Right renal cortex interstitium (tissue), 3 donors: Measurements from ENCODE around the gene BEND4. TPM values are rescaled to one million over a fixed set of nuclear protein-coding genes. Genes with fewer than 3 reads are reported as not detected.
"Not testable (repeated sequence)": the region's sequence is repeated elsewhere in the genome, so short reads cannot be mapped to it uniquely, and the experiment has no call there.

Experiments
- DNase-seq, 3 donors: peaks; one replicate each; pipeline ENCODE4 v3.0.0-alpha.2; 2013; ENCODE audit warnings: low read depth in 3 of 3, low spot score in 2 of 3
- polyA plus RNA-seq, 3 donors: library from polyadenylated mRNA; unstranded; fragments of 120-200 nt; gene quantifications; one replicate each; pipeline ENCODE4 v1.2.1, GENCODE V29; 2013; ENCODE audit not compliant: insufficient read length in 3 of 3

BEND4 gene
- polyA plus RNA-seq: 1 to 10 TPM in 2 of 3 donors, under 1 TPM in 1; 0.96 to 1.5 (median 1.2) TPM

- no peak for DNase-seq
Observed at GRCh38 chr4:42152507-42153504, at the start of gene BEND4. TSS of gene BEND4 (minus strand) at chr4:42152655. CDS start at chr4:42152143, 512 bp downstream.

DNA sequence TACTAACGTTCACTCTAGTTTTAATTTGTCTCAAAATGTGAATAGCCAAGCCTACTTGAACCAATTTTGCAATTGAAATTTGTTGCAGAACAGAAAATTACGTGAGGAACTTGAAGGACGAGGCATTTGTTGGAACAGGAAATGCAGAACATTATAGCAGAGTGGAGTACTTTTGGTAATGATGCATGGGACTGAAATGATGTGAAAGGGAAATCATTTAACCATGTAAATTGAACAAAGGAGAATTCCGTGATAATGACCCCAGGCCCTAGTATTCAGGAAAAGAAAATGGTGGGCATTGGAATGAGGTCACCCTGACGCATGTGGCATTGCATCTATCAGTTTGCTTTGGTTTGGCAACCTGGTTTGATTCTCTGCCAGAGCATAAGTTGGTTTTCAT lies 44.9 kb upstream of the BEND4 start:
- DNase-seq: no peak

- DNase-seq: no peak
Observed at GRCh38 chr4:42172921-42173320, 20.5 kb upstream of the BEND4 start.

DNA sequence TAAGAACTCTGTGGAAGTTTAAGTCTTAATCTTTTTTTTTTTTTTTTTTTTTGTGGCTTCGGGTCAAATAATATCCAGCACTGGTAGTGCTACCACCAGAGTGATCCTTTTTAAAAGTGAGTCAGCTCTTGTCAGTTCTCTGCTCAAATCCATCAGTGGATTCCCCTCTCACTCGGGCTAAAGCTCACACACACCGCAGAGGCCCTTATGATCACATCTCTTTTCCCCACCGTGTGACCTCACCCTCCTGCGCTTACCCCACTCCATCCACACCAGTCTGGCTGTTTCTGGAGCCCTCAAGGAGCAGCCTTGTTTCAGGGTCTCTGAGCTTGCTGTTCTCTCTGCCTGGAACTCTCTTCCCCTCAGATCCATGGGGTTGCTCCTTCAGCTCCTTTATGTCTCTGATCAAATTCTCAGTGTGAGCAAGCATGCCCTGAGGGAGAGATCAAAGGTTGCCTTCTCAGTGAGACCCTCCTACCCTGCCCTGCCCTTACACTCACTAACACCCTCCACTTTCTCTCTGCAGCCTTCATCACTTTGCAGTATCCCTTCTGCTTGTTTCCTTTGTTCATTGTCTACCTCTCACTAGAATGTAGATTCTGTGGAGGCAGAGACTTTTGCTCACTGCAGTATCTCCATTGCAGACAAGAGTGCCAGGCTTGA lies 19.8 kb upstream of the BEND4 start:
- no peak for DNase-seq

DNA sequence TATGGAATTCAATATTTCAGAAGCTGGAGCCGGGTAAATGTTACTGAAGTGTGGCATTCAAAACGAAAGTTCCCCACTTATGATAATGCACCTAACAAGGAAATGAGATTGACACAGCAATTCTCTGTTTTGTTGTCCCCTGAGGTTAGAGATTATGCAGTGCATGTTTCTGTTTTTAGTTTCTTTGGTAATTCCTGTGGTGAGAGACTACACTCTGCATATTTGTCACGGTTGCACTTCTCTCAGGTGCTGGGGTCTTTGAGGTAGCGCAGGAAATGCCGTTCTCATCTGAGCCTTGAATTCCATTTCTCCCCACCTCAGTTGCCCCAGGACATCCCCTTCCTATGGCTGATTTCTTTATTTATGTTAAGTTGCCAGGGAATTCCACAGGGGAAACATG lies 15.3 kb upstream of the BEND4 start:
- DNase-seq: no peak

- not testable (repeated sequence) for DNase-seq
Observed at GRCh38 chr4:42166186-42166585, 13.7 kb upstream of the BEND4 start.

DNA sequence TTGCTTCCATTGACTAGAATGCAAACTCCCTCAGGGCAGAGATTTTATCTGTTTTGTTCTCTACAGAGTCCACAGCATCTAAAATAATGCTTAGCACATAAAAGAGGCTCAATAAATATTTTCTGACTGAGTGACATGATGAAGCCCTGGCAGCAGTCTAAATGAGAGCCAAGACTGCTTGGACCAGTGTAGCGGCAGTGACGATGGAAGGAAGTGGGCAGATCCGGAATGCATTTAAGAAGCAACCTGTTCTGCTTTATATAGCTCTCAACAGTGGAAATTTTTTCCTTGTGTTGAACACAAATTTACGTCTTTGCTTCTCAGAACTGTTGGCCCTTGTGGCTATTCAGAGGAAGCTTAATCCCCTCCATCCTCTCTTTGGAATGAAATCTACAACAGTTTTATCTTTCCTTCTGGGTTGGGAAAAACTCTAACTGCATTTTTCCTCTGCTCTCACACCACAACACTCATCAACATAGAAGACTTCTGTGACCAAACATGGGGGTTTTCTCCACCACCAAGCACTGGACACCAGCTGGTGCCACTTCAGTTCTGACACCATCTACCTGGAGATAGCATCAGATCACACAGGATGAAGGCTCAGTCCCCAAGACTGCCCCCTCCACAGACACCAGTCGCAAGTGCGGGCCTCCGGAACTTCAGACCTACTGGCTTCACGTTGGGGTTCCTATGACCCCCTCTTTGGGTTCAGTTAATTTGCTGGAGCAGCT lies 7.0 kb upstream of the BEND4 start:
- no peak for DNase-seq

GRCh38 chr4:42151568-42152506 lies 618 bp downstream of the BEND4 start:
- no peak for DNase-seq

- no peak for DNase-seq
Observed at GRCh38 chr4:42150653-42151567, 1.5 kb downstream of the BEND4 start.

GRCh38 chr4:42149004-42149403 lies 3.5 kb downstream of the BEND4 start:
- no peak for DNase-seq

DNA sequence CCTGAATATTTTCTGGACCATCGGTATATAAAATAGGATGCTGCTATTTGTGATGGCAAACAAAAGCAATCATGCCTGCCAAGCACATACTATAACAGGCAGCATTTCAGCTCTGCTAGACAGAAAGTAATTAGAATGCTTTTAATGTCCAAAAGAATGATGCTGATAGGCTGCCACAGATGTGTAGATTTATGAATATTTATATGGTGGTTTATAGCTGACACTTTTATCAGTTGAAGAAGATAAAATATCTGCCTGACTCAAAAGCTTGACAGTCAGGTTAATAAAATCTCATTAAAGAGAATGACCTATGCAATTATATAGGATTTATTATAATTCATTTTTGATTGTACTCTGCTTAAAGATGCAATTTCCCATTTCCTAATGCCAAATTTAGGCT lies 4.0 kb downstream of the BEND4 start:
- DNase-seq: no peak

GRCh38 chr4:42144028-42144427 lies 8.4 kb downstream of the BEND4 start:
- DNase-seq: no peak

DNA sequence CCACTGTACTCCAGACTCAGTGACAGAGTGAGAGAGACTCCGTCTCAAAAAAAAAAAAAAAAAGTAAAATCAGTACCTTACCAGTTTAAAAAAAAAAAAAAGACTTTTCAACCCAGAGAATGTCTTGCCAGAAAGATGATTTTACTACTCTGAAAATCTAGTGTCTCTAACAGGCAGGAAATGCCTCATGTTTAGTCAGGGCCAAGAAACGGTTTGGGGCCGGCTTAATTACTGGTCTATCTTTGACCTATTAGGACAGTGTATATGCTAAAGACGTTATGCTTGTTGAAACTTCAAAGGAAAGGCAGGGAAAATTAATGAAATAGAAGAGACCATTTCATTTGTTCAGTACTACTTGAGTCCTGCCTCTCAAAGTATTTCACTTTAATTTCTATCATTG lies 9.9 kb downstream of the BEND4 start:
- no peak for DNase-seq

- DNase-seq: no peak
Observed at GRCh38 chr4:42136371-42136770, 16.1 kb downstream of the BEND4 start.

- no peak for DNase-seq
Observed at GRCh38 chr4:42133006-42133405, 19.4 kb downstream of the BEND4 start.

DNA sequence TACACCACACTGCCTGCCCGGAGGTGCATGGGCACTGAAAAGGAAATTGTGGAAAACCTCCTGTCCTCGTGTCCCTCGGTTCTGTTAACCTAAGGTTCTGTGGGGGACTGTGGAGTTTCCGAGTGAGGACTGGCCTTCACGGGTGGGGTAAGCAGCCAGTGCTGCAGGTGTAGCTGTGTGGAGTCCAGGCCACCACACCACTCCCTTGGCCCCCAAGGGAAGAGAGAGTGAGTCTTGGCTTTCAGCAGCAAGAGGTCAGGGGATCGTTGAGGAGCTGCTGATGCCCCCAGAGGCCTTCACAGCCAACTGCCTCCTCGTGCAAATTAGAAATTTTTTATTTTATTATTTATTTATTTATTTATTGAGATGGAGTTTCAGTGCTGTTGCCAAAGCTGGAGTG lies 20.4 kb downstream of the BEND4 start:
- no peak for DNase-seq

GRCh38 chr4:42123071-42123644 lies 29.3 kb downstream of the BEND4 start:
- no peak for DNase-seq

GRCh38 chr4:42122237-42122636 lies 30.2 kb downstream of the BEND4 start:
- DNase-seq: no peak

- peak in 1 of 3 donors; percentile 8 for DNase-seq
Observed at GRCh38 chr4:42119886-42120285, 32.6 kb downstream of the BEND4 start.
